GM12864 (cell line): ENCODE measurements around the gene ABCB4.
A peak's percentile ranks its signal among the peaks of the same experiment; 100 is the strongest.

Experiments used
- DNase-seq: peaks from one replicate; pipeline ENCODE4 v3.0.0-alpha.2; 2011; ENCODE audit warnings: low read depth
- H3K4me3 ChIP-seq: 2 replicates; pipeline ENCODE4 v1.5.1; 2011; ENCODE audit warnings: mild to moderate bottlenecking, low read depth, low read length, control low read depth
- CTCF ChIP-seq: IDR thresholded peaks from 2 replicates; pipeline ENCODE4 v1.5.1; 2011; ENCODE audit warnings: low read depth, mild to moderate bottlenecking, moderate library complexity, low read length, control low read depth, inconsistent platforms; ENCODE audit errors: missing control alignments

ABCB4 gene

GRCh38 chr7:87511510-87511909 lies 36.0 kb upstream of the ABCB4 start:
- TF ChIP-seq CTCF: no peak
- H3K4me3 ChIP-seq: no peak overlapping the region
- no peak for DNase-seq

GRCh38 chr7:87510411-87510875 lies 35.0 kb upstream of the ABCB4 start:
- no peak overlapping the region for H3K4me3 ChIP-seq
- TF ChIP-seq CTCF: no peak
- no peak for DNase-seq

GRCh38 chr7:87507446-87507845 lies 32.0 kb upstream of the ABCB4 start:
- no peak for DNase-seq
- no peak for TF ChIP-seq CTCF
- H3K4me3 ChIP-seq: no peak overlapping the region

GRCh38 chr7:87506246-87507180 lies 31.0 kb upstream of the ABCB4 start:
- TF ChIP-seq CTCF: peak; percentile 13
- no peak for DNase-seq

GRCh38 chr7:87505557-87506245 lies 30.2 kb upstream of the ABCB4 start:
- no peak for DNase-seq
- H3K4me3 ChIP-seq: no peak overlapping the region
- no peak for TF ChIP-seq CTCF

More at GRCh38 chr7:87506246-87507180, 31.0 kb upstream of the ABCB4 start:
- H3K4me3 ChIP-seq: no peak overlapping the region

- no peak for TF ChIP-seq CTCF
- DNase-seq: no peak
- no peak overlapping the region for H3K4me3 ChIP-seq
Measured at GRCh38 chr7:87505122-87505521, 29.6 kb upstream of the ABCB4 start.
